Measurements from ENCODE around the gene NPHP4. TPM values are rescaled to one million over a fixed set of nuclear protein-coding genes. Genes with fewer than 3 reads are reported as not detected.

Gene NPHP4
- total RNA-seq, 4 donors from 2014 or later = 13.7 to 29.3 (median 18.6) TPM

DNA sequence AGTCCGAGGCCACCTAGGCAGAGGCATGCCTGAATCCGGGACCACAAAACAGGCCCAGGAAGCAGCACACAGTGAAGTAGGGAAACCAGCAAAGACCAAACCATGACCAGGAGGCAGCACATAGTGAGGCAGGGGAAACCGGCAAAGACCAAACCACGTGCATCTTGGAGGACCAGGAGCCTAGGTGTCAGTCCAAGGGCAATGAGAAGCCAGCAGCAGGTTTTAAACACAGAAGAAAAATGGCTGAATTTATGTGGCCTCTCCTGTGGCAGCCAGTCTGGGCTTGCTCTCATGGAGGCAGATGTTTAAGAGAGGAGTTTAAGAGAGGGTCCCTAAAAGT lies 42.5 kb downstream of the NPHP4 start:
- TF ChIP-seq, protein P1, sequence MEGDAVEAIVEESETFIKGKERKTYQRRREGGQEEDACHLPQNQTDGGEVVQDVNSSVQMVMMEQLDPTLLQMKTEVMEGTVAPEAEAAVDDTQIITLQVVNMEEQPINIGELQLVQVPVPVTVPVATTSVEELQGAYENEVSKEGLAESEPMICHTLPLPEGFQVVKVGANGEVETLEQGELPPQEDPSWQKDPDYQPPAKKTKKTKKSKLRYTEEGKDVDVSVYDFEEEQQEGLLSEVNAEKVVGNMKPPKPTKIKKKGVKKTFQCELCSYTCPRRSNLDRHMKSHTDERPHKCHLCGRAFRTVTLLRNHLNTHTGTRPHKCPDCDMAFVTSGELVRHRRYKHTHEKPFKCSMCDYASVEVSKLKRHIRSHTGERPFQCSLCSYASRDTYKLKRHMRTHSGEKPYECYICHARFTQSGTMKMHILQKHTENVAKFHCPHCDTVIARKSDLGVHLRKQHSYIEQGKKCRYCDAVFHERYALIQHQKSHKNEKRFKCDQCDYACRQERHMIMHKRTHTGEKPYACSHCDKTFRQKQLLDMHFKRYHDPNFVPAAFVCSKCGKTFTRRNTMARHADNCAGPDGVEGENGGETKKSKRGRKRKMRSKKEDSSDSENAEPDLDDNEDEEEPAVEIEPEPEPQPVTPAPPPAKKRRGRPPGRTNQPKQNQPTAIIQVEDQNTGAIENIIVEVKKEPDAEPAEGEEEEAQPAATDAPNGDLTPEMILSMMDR (IDR thresholded peaks at IDR 0.05) = no peak
- ATAC-seq (ENCODE audit: low FRiP score) = no peak
- no peak for DNase-seq (ENCODE audit: low spot score)

GRCh38 chr1:5949085-5949760 lies 43.0 kb downstream of the NPHP4 start:
- DNase-seq (ENCODE audit: low spot score) (no peak), ATAC-seq (ENCODE audit: low FRiP score) (no peak)
- TF ChIP-seq, protein P1 (IDR thresholded peaks at IDR 0.05) = no peak

- ATAC-seq (ENCODE audit: low FRiP score) = no peak
- no peak for DNase-seq (ENCODE audit: low spot score)
- TF ChIP-seq, protein P1 (IDR thresholded peaks at IDR 0.05) = no peak
Measured at GRCh38 chr1:5948681-5949005, 43.6 kb downstream of the NPHP4 start.

DNA sequence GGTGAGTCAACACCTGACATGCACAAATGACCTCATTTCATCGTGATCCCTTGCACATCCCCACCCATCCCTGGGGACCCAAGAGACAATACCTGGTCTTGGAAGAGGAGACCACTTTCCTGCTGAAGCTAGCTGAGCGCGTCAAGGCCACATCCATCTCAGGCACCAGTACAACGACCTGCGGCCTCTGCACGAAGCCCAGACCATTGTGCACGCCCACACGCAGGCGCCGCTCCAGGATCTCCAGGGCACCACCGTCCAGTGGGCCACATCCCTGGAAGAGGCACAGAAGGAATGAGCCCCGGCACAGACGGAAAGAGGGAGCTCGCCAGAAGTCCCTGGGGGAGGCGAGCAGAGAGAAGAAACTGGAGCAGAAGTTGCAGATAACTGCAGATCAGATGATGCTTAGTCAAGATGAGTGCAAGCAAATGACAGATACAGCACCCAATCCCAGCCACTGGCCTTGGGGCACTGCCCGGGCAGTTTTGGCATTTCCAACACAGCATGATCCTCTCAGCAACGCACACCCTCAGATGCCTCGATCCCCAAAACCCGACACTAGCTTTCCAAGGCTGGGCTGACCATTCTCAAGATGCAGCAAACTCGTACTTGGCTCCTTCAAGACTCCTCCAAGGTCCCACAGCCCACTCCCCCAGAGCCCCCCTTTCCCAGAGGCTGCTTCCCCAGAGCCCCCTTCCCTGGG lies 44.1 kb downstream of the NPHP4 start:
- TF ChIP-seq, protein P1 (IDR thresholded peaks at IDR 0.05) = no peak
- ATAC-seq (ENCODE audit: low FRiP score) = no peak

DNA sequence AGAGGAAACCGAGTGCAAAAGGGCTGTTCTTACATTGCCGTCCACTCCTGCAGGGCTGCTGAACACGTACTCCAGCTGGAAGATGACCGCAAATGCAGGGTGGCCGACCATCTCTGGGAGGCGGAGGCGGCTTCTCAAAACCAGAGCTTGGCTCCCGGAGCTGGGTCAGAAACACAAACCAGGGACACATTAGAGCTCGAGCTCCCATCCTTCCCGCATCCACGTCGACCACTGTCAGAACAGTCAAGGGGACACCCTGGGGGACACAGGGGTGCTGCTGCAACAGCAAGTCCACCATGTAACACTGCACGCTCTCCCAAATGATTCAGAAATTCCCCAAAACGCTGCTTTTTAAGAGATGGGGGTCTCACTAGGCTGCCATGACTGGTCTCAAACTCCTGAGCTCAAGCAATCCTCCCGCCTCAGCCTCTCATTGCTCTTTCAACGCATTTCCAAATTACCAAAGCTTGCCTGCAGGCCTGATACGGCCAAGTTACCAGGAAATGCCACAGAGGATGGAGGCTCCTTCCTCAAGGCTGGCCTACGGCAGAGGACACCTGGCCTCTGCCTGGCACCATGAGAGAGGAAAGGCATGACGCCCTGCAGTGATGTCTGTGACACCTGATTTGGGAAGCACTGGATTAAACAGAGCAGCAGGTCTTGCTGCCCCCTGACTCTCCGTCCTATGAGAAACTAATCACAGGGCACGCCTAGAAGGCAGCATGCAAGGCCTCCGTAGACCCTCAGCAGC lies 45.0 kb downstream of the NPHP4 start:
- TF ChIP-seq, protein P1 (IDR thresholded peaks at IDR 0.05) = no peak
- DNase-seq (ENCODE audit: low spot score) = no peak

More for the DNA sequence above, 44.1 kb downstream of the NPHP4 start:
- no peak for DNase-seq (ENCODE audit: low spot score)

GRCh38 chr1:5945445-5945844 lies 46.8 kb downstream of the NPHP4 start:
- DNase-seq (ENCODE audit: low spot score) (no peak), ATAC-seq (ENCODE audit: low FRiP score) (no peak)
- TF ChIP-seq, protein P1 (IDR thresholded peaks at IDR 0.05) = no peak

More for the DNA sequence above, 45.0 kb downstream of the NPHP4 start:
- ATAC-seq (ENCODE audit: low FRiP score) = no peak

Measured in omental fat pad (tissue), 4 donors.